Measurements from ENCODE around the gene CFL2. TPM values are rescaled to one million over a fixed set of nuclear protein-coding genes. Genes with fewer than 3 reads are reported as not detected.
A peak's percentile ranks its signal among the peaks of the same experiment; 100 is the strongest.
"Not testable (repeated sequence)": the region's sequence is repeated elsewhere in the genome, so short reads cannot be mapped to it uniquely, and the experiment has no call there.

CFL2 gene
- total and polyA plus RNA-seq, 4 donors = 87.9 to 178 (median 132) TPM

DNA sequence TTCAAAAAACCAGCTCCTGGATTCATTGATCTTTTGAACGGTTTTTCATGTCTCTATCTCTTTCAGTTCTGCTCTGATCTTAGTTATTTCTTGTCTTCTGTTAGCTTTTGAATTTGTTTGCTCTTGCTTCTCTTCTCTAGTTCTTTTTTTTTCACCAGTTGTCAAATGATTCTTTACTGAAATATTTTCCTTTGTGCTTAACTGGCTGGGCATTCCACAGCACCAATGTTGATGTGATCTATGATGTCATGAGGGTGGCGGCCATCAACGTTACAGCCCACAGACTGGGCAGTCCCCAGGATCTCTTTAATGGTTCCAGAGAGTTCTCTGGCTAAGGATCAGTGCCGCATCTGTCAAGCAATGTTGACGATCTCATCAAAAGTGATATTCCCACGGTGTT is 25.7 kb upstream of the CFL2 start:
- ATAC-seq (ENCODE audit: low FRiP score); H3K27me3 ChIP-seq (ENCODE audit: control insufficient read depth in 1 of 2, insufficient read depth in 2 of 2, low read length in 1 of 2); intact Hi-C loops (cut with DNase I); H3K4me1 ChIP-seq (ENCODE audit: control insufficient read depth in 1 of 2, insufficient read depth in 2 of 2, low read length in 2 of 2); H3K9me3 ChIP-seq (ENCODE audit: control insufficient read depth, low read length); H3K36me3 ChIP-seq (ENCODE audit: control insufficient read depth in 1 of 2, insufficient read depth in 2 of 2, low read length in 1 of 2); DNase-seq; H3K27ac ChIP-seq (ENCODE audit: low read depth in 1 of 2, low read length in 2 of 2); H3K4me3 ChIP-seq (ENCODE audit: low read length in 2 of 2): not testable (repeated sequence)
- 68 to 81% methylated on average over 6 of the region's 6 CpGs for WGBS, 2 donors

GRCh38 chr14:34737079-34737478 is 22.7 kb upstream of the CFL2 start:
- 92 to 93% methylated on average over 4 of the region's 4 CpGs for WGBS, 2 donors
- DNase-seq; H3K36me3 ChIP-seq (ENCODE audit: control insufficient read depth in 1 of 2, insufficient read depth in 2 of 2, low read length in 1 of 2); ATAC-seq (ENCODE audit: low FRiP score); H3K27ac ChIP-seq (ENCODE audit: low read depth in 1 of 2, low read length in 2 of 2); H3K4me3 ChIP-seq (ENCODE audit: low read length in 2 of 2); H3K9me3 ChIP-seq (ENCODE audit: control insufficient read depth, low read length); H3K4me1 ChIP-seq (ENCODE audit: control insufficient read depth in 1 of 2, insufficient read depth in 2 of 2, low read length in 2 of 2); intact Hi-C loops (cut with DNase I); H3K27me3 ChIP-seq (ENCODE audit: control insufficient read depth in 1 of 2, insufficient read depth in 2 of 2, low read length in 1 of 2): not testable (repeated sequence)

- Histone ChIP-seq H3K36me3 (ENCODE audit: control insufficient read depth in 1 of 2, insufficient read depth in 2 of 2, low read length in 1 of 2) (no peaks in the 10 kb centered on the region), H3K4me3 (ENCODE audit: low read length in 2 of 2) (no peak overlapping the region), H3K9me3 (ENCODE audit: control insufficient read depth, low read length) (no peaks in the 10 kb centered on the region), H3K4me1 (ENCODE audit: control insufficient read depth in 1 of 2, insufficient read depth in 2 of 2, low read length in 2 of 2) (no peaks in the 10 kb centered on the region), H3K27ac (ENCODE audit: low read depth in 1 of 2, low read length in 2 of 2) (no peak overlapping the region), H3K27me3 (ENCODE audit: control insufficient read depth in 1 of 2, insufficient read depth in 2 of 2, low read length in 1 of 2) (no peaks in the 10 kb centered on the region)
- DNase-seq (no peak), ATAC-seq (ENCODE audit: low FRiP score) (no peak)
- WGBS, 2 donors = 48 to 54% methylated on average over 3 of the region's 3 CpGs
- intact Hi-C loops (cut with DNase I) = no loop called here
Measured at GRCh38 chr14:34733245-34733644, 18.9 kb upstream of the CFL2 start.

DNA sequence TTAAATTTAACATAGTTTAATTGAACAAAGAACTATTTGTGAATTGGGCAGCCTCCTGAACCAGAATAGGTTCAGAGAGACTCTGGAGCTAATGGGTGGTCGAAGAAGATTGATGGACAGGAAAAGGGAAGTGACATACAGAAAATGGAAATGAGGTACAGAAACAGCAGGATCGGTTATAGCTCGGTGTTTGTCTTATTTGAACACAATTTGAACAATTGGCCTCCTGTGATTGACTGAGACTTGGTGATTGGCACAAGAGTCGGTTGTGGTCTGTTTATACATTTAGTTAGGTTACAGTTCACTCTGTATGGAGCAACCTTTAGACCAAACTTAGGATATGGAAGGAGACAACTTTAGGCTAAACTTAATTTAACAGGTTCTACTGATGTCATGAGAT is 18.4 kb upstream of the CFL2 start:
- Histone ChIP-seq H3K9me3 (ENCODE audit: control insufficient read depth, low read length) (no peaks in the 10 kb centered on the region), H3K27ac (ENCODE audit: low read depth in 1 of 2, low read length in 2 of 2) (no peak overlapping the region), H3K36me3 (ENCODE audit: control insufficient read depth in 1 of 2, insufficient read depth in 2 of 2, low read length in 1 of 2) (no peaks in the 10 kb centered on the region), H3K4me3 (ENCODE audit: low read length in 2 of 2) (no peak overlapping the region), H3K4me1 (ENCODE audit: control insufficient read depth in 1 of 2, insufficient read depth in 2 of 2, low read length in 2 of 2) (no peaks in the 10 kb centered on the region), H3K27me3 (ENCODE audit: control insufficient read depth in 1 of 2, insufficient read depth in 2 of 2, low read length in 1 of 2) (no peaks in the 10 kb centered on the region)
- WGBS, 2 donors = 62 to 65% methylated on average over 4 of the region's 4 CpGs
- ATAC-seq (ENCODE audit: low FRiP score) = no peak
- intact Hi-C loops (cut with DNase I) = no loop called here
- DNase-seq = no peak

DNA sequence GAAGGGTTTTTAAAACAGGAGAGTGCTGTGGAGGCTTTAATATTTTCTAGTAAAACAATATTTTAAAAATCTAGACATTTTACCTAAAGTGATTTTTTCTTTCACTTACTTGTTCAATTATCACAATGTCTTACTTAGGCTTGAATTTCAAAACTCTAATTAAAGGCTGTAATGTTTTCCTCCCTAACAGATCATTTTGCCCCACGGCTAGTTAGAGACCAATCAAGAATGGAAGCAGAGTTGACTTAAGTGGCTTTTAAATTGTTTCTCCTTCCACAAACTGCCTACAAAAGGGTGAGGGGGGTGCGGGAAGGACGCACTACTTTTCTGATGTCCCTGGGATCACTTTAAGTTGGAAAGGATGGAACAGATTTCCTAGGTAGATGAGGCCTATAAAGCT is 9.5 kb upstream of the CFL2 start:
- H3K9me3 ChIP-seq (ENCODE audit: control insufficient read depth, low read length) = no peaks in the 10 kb centered on the region
- no peaks in the 10 kb centered on the region for H3K4me1 ChIP-seq (ENCODE audit: control insufficient read depth in 1 of 2, insufficient read depth in 2 of 2, low read length in 2 of 2)
- H3K27ac ChIP-seq (ENCODE audit: low read depth in 1 of 2, low read length in 2 of 2) = no peak overlapping the region
- H3K36me3 ChIP-seq (ENCODE audit: control insufficient read depth in 1 of 2, insufficient read depth in 2 of 2, low read length in 1 of 2) = no peaks in the 10 kb centered on the region
- ATAC-seq (ENCODE audit: low FRiP score) (no peak), DNase-seq (no peak)
- no peak overlapping the region for H3K4me3 ChIP-seq (ENCODE audit: low read length in 2 of 2)
- intact Hi-C loops (cut with DNase I) = loop anchor here (2.0 kb wide), 1 partner anchor 51 kb away; no protein-coding TSS in a partner anchor
- no peaks in the 10 kb centered on the region for H3K27me3 ChIP-seq (ENCODE audit: control insufficient read depth in 1 of 2, insufficient read depth in 2 of 2, low read length in 1 of 2)
- WGBS, 2 donors = 89 to 94% methylated on average over 3 of the region's 3 CpGs

DNA sequence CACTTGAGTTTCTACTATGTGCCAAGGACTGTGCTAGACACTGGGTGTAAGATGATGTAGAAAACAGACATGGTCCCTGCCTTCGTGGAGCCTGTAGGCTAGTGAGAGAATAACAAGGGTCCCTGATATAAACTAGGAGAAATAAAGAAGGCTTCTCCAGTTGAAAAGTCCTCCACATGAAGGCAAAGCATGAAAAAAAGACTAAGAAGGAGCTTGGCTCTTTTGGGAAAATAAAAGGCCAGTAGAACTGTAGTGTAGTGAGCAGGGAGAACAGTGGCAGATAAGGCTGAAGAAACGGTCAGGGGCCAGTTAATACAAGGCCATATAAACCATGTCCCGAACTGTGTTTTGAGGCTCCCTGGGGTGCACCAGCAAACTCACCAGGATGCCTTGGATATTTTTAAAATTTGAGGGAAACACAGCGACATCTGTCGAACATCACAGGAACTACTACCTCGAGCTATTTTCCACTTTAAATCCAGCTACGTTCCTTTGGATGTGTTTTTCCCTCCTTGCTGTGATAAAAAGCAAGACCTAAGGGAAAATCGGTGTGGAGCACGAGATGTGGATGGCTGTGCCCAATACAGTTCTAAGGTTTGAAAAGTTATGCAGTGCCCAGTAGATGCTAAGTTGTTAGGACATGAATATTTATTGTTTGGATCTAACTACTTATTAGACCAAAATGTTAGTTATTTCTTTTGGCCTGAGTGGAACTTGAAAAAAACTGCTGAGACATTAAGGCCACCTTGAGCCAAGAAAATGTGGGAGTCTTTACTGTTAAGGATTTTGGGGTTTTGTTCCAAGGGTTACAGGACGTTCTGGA is 8.5 kb upstream of the CFL2 start:
- no peak overlapping the region for H3K27ac ChIP-seq (ENCODE audit: low read depth in 1 of 2, low read length in 2 of 2)
- H3K36me3 ChIP-seq (ENCODE audit: control insufficient read depth in 1 of 2, insufficient read depth in 2 of 2, low read length in 1 of 2) = no peaks in the 10 kb centered on the region
- H3K27me3 ChIP-seq (ENCODE audit: control insufficient read depth in 1 of 2, insufficient read depth in 2 of 2, low read length in 1 of 2) = no peaks in the 10 kb centered on the region
- DNase-seq (no peak), ATAC-seq (ENCODE audit: low FRiP score) (peak; percentile 83)
- 2 to 4% methylated on average over 10 of the region's 10 CpGs for WGBS, 2 donors
- no peaks in the 10 kb centered on the region for H3K9me3 ChIP-seq (ENCODE audit: control insufficient read depth, low read length)
- no peaks in the 10 kb centered on the region for H3K4me1 ChIP-seq (ENCODE audit: control insufficient read depth in 1 of 2, insufficient read depth in 2 of 2, low read length in 2 of 2)
- no peak overlapping the region for H3K4me3 ChIP-seq (ENCODE audit: low read length in 2 of 2)
- intact Hi-C loops (cut with DNase I) = loop anchor here (2.0 kb wide), 1 partner anchor 50 kb away; no protein-coding TSS in a partner anchor

GRCh38 chr14:34721129-34721528 is 6.7 kb upstream of the CFL2 start:
- H3K9me3 ChIP-seq (ENCODE audit: control insufficient read depth, low read length) = no peaks in the 10 kb centered on the region
- H3K27ac ChIP-seq (ENCODE audit: low read depth in 1 of 2, low read length in 2 of 2) = no peak overlapping the region
- H3K27me3 ChIP-seq (ENCODE audit: control insufficient read depth in 1 of 2, insufficient read depth in 2 of 2, low read length in 1 of 2) = no peaks in the 10 kb centered on the region
- H3K36me3 ChIP-seq (ENCODE audit: control insufficient read depth in 1 of 2, insufficient read depth in 2 of 2, low read length in 1 of 2) = no peaks in the 10 kb centered on the region
- DNase-seq = no peak
- no peaks in the 10 kb centered on the region for H3K4me1 ChIP-seq (ENCODE audit: control insufficient read depth in 1 of 2, insufficient read depth in 2 of 2, low read length in 2 of 2)
- intact Hi-C loops (cut with DNase I) = no loop called here
- 88 to 92% methylated on average over 2 of the region's 2 CpGs for WGBS, 2 donors
- no peak for ATAC-seq (ENCODE audit: low FRiP score)
- H3K4me3 ChIP-seq (ENCODE audit: low read length in 2 of 2) = no peak overlapping the region

- DNase-seq (no peak), ATAC-seq (ENCODE audit: low FRiP score) (no peak)
- Histone ChIP-seq H3K9me3 (ENCODE audit: control insufficient read depth, low read length) (no peaks in the 10 kb centered on the region), H3K27me3 (ENCODE audit: control insufficient read depth in 1 of 2, insufficient read depth in 2 of 2, low read length in 1 of 2) (no peaks in the 10 kb centered on the region), H3K4me3 (ENCODE audit: low read length in 2 of 2) (no peak overlapping the region), H3K4me1 (ENCODE audit: control insufficient read depth in 1 of 2, insufficient read depth in 2 of 2, low read length in 2 of 2) (no peaks in the 10 kb centered on the region), H3K27ac (ENCODE audit: low read depth in 1 of 2, low read length in 2 of 2) (no peak overlapping the region), H3K36me3 (ENCODE audit: control insufficient read depth in 1 of 2, insufficient read depth in 2 of 2, low read length in 1 of 2) (no peaks in the 10 kb centered on the region)
- intact Hi-C loops (cut with DNase I) = no loop called here
- 48 to 60% methylated on average over 4 of the region's 4 CpGs for WGBS, 2 donors
Measured at GRCh38 chr14:34718750-34719304, 4.4 kb upstream of the CFL2 start.

Data from aorta (tissue), 5 donors.